Measurements from ENCODE around the gene ZNF107. TPM values are rescaled to one million over a fixed set of nuclear protein-coding genes. Genes with fewer than 3 reads are reported as not detected.

The ZNF107 gene
- total and polyA plus RNA-seq, 2 of the 13 experiments (the other 11 are each of a cell fraction or from before 2014, with no cell fraction given) = 2.5 to 5.4 TPM

- TF ChIP-seq ZNF3 (CRISPR knock-in tag; IDR thresholded peaks at IDR 0.05) = no peak
- peak; percentile 79 for TF ChIP-seq UBTF (CRISPR knock-in tag; IDR thresholded peaks at IDR 0.05)
- TF ChIP-seq ZNF572 (CRISPR knock-in tag; IDR thresholded peaks at IDR 0.05) = 0 out of 2 replicates have a peak, but pooled peaks have one; percentile 79
- no peak for TF ChIP-seq ZBTB2 (CRISPR knock-in tag; IDR thresholded peaks at IDR 0.05; ENCODE audit: low read depth)
- TF ChIP-seq ZC3H4 (CRISPR knock-in tag; IDR thresholded peaks at IDR 0.05; ENCODE audit: borderline replicate concordance) = no peak
- no peak for TF ChIP-seq HDAC6 (IDR thresholded peaks at IDR 0.05; ENCODE audit: low read depth, low read length)
- no peak for TF ChIP-seq ARNT (IDR thresholded peaks at IDR 0.05)
- TF ChIP-seq HOXA9 (CRISPR knock-in tag; IDR thresholded peaks at IDR 0.05; ENCODE audit: borderline replicate concordance) = no peak
- TF ChIP-seq, protein P1, sequence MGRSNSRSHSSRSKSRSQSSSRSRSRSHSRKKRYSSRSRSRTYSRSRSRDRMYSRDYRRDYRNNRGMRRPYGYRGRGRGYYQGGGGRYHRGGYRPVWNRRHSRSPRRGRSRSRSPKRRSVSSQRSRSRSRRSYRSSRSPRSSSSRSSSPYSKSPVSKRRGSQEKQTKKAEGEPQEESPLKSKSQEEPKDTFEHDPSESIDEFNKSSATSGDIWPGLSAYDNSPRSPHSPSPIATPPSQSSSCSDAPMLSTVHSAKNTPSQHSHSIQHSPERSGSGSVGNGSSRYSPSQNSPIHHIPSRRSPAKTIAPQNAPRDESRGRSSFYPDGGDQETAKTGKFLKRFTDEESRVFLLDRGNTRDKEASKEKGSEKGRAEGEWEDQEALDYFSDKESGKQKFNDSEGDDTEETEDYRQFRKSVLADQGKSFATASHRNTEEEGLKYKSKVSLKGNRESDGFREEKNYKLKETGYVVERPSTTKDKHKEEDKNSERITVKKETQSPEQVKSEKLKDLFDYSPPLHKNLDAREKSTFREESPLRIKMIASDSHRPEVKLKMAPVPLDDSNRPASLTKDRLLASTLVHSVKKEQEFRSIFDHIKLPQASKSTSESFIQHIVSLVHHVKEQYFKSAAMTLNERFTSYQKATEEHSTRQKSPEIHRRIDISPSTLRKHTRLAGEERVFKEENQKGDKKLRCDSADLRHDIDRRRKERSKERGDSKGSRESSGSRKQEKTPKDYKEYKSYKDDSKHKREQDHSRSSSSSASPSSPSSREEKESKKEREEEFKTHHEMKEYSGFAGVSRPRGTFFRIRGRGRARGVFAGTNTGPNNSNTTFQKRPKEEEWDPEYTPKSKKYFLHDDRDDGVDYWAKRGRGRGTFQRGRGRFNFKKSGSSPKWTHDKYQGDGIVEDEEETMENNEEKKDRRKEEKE (IDR thresholded peaks at IDR 0.05) = no peak
- TF ChIP-seq, protein P2, sequence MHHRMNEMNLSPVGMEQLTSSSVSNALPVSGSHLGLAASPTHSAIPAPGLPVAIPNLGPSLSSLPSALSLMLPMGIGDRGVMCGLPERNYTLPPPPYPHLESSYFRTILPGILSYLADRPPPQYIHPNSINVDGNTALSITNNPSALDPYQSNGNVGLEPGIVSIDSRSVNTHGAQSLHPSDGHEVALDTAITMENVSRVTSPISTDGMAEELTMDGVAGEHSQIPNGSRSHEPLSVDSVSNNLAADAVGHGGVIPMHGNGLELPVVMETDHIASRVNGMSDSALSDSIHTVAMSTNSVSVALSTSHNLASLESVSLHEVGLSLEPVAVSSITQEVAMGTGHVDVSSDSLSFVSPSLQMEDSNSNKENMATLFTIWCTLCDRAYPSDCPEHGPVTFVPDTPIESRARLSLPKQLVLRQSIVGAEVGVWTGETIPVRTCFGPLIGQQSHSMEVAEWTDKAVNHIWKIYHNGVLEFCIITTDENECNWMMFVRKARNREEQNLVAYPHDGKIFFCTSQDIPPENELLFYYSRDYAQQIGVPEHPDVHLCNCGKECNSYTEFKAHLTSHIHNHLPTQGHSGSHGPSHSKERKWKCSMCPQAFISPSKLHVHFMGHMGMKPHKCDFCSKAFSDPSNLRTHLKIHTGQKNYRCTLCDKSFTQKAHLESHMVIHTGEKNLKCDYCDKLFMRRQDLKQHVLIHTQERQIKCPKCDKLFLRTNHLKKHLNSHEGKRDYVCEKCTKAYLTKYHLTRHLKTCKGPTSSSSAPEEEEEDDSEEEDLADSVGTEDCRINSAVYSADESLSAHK (CRISPR knock-in tag; IDR thresholded peaks at IDR 0.05; ENCODE audit: borderline replicate concordance) = no peak
- TF ChIP-seq RXRA (CRISPR knock-in tag; IDR thresholded peaks at IDR 0.05) = peak; percentile 28; the same call in 1 of the 2 replicates
- TF ChIP-seq REXO4 (CRISPR knock-in tag; IDR thresholded peaks at IDR 0.05; ENCODE audit: borderline replicate concordance) = no peak
- no peak for TF ChIP-seq ZNF678 (CRISPR knock-in tag; IDR thresholded peaks at IDR 0.05)
- peak; percentile 47; the same call in 1 of the 2 replicates for TF ChIP-seq ZFP91 (CRISPR knock-in tag; IDR thresholded peaks at IDR 0.05; ENCODE audit: borderline replicate concordance)
- peak; percentile 59; the same call in 1 of the 2 replicates for TF ChIP-seq RFXAP (CRISPR knock-in tag; IDR thresholded peaks at IDR 0.05; ENCODE audit: borderline replicate concordance)
- TF ChIP-seq THAP11 (CRISPR knock-in tag; IDR thresholded peaks at IDR 0.05) = no peak; the same call in 1 of the 2 replicates
Measured at GRCh38 chr7:64665980-64666662, at the start of gene ZNF107 (continued).
